Adipocyte (in vitro differentiated cells): ENCODE results near the gene CCNB1.
"Not testable (repeated sequence)": the region's sequence is repeated elsewhere in the genome, so short reads cannot be mapped to it uniquely, and the experiment has no call there.

Source experiments
- DNase-seq: peaks from one replicate; pipeline ENCODE4 v3.0.0-alpha.2; 2015; ENCODE audit warnings: low read depth
- H3K27me3 ChIP-seq: replicated peaks from 2 replicates; pipeline ENCODE4 v1.7.0; 2013; ENCODE audit warnings: mild to moderate bottlenecking, low read length, moderate library complexity; ENCODE audit not compliant: control insufficient read depth, insufficient read depth
- H3K36me3 ChIP-seq: 2 replicates; pipeline ENCODE4 v1.7.0; 2013; ENCODE audit warnings: low read length, mild to moderate bottlenecking, moderate library complexity; ENCODE audit not compliant: control insufficient read depth, insufficient read depth, severe bottlenecking
- H3K4me1 ChIP-seq: 2 replicates; pipeline ENCODE4 v1.7.0; 2013; ENCODE audit warnings: mild to moderate bottlenecking, low read length, moderate library complexity; ENCODE audit not compliant: control insufficient read depth, insufficient read depth
- H3K4me3 ChIP-seq: 2 replicates; pipeline ENCODE4 v1.7.0; 2013; ENCODE audit warnings: mild to moderate bottlenecking, low read length, moderate library complexity
- H3K9ac ChIP-seq: 2 replicates; pipeline ENCODE4 v1.7.0; 2013; ENCODE audit warnings: mild to moderate bottlenecking, low read length, moderate library complexity
- H3K9me3 ChIP-seq: 2 replicates; pipeline ENCODE4 v1.7.0; 2013; ENCODE audit warnings: mild to moderate bottlenecking, low read length, moderate library complexity; ENCODE audit not compliant: control insufficient read depth

The CCNB1 gene

DNA sequence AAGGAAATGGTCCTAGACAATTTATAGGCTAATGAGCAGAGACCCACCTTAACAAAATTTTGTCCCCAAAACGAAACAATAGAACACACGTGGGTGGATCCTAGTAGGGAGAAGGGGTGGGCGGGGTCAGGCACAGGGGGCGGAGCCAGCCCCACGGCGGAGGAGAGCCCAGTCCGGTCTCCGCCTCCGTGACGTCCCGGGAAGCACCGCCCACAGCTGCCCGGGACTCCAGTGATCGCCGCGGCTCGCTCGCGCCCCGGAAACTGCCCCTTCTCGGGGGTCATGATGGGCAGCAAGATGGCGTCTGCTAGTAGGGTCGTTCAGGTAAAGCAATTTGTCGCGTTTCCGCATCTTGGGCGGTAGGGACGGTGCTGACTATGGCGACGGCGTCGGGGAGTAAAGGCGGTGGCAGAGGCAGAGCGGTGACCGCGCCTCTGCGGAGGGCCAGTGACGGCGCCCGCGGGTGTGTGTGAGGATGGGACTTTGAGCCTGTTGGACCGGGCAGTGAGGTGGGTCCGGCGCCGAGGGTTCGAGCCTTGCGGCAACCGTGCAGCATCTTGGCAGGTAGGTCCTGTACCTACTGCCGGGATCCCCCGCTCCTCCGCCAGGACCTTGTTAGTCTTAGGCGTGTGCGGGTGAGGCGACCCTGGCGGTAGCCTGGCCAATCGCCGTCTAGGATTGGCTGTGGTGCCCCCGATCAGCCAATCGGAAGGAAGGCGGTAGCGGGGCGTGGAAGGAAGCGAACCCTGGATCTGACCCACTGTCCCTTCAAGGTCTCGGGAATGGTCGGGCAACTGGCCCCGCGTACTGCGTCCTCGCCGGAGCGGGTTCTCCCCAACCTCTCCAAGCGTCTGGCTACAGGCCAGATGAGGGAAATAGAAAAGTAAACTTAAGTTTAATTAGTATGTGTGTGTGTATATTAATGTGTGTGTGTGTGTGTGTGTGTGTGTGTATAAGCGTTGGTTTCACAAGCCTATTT, 50.9 kb downstream of the CCNB1 start:
- peaks cover 24% of the 10 kb centered on the region for H3K4me1 ChIP-seq
- H3K9ac ChIP-seq = peak overlapping the region; percentile 94
- no peaks in the 10 kb centered on the region for H3K36me3 ChIP-seq
- H3K9me3 ChIP-seq = no peaks in the 10 kb centered on the region
- no peaks in the 10 kb centered on the region for H3K27me3 ChIP-seq
- peak; percentile 98 for DNase-seq
- peak overlapping the region; percentile 98 for H3K4me3 ChIP-seq

DNA sequence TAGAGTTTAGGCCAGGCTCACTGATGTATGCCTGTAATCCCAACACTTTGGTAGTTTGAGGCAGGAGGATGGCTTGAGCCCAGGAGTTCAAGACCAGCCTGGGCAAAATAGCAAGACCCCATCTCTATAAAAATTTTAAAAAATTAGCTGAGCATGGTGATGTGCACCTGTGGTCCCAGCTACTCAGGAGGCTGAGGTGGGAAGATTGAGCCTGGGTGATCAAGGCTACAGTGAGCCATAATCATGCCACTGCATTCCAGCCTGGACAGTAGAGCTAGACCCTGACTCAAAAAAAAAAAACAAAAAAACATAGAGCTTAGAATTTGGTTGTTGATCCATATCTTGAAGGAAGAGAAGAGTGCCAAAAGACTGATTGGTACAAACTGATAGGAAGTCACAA, 53.0 kb downstream of the CCNB1 start:
- Histone ChIP-seq H3K9me3 (no peaks in the 10 kb centered on the region), H3K27me3 (no peaks in the 10 kb centered on the region), H3K36me3 (no peaks in the 10 kb centered on the region), H3K4me1 (peaks cover 19% of the 10 kb centered on the region), H3K4me3 (no peak overlapping the region), H3K9ac (no peak overlapping the region)
- DNase-seq = no peak

DNA sequence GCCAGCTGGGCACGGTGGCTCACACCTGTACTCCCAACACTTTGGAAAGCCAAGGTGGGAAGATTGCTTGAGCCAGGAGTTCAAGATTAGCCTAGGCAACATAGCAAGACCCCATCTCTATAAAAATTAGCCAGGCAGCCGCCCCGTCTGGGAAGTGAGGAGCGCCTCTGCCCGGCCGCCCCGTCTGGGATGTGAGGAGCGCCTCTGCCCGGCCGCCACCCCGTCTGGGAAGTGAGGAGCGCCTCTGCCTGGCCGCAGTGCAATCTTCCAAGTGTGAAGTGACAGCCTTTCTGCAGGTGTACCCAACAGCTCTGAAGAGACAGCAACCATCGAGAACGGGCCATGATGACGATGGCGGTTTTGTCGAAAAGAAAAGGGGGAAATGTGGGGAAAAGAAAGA, 53.4 kb downstream of the CCNB1 start:
- not testable (repeated sequence) for H3K9me3 ChIP-seq, H3K27me3 ChIP-seq, DNase-seq, H3K9ac ChIP-seq, H3K4me3 ChIP-seq, H3K36me3 ChIP-seq
- H3K4me1 ChIP-seq = peaks cover 19% of the 10 kb centered on the region

DNA sequence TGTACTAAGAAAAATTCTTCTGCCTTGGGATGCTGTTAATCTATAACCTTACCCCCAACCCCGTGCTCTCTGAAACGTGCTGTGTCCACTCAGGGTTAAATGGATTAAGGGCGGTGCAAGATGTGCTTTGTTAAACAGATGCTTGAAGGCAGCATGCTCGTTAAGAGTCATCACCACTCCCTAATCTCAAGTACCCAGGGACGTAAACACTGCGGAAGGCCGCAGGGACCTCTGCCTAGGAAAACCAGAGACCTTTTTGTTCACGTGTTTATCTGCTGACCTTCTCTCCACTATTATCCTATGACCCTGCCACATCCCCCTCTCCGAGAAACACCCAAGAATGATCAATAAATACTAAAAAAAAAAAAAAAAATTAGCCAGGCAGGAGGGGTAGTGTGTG, 53.9 kb downstream of the CCNB1 start:
- H3K27me3 ChIP-seq, H3K36me3 ChIP-seq, H3K9me3 ChIP-seq, H3K9ac ChIP-seq, H3K4me3 ChIP-seq, DNase-seq: not testable (repeated sequence)
- H3K4me1 ChIP-seq = peaks cover 19% of the 10 kb centered on the region

DNA sequence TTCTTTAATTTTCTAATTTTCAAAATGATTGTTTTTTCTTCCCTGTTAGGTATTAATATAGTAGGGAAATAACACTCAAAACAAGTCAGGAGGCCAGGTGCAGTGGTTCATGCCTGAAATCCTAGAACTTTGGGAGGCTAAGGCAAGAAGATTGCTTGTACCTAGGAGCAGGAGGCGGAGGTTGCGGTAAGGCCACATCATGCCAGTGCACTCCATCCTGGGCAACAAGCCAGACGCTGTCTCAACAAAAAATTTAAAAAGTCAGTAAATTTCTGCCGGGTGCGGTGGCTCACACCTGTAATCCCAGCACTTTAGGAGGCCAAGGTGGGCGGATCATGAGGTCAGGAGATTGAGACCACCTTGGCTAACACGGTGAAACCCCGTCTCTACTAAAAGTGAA, 57.6 kb downstream of the CCNB1 start:
- H3K36me3 ChIP-seq = peaks cover 19% of the 10 kb centered on the region
- no peak overlapping the region for H3K4me3 ChIP-seq
- H3K9ac ChIP-seq = no peak overlapping the region
- DNase-seq = no peak
- H3K27me3 ChIP-seq = no peaks in the 10 kb centered on the region
- no peaks in the 10 kb centered on the region for H3K9me3 ChIP-seq
- peaks cover 5% of the 10 kb centered on the region for H3K4me1 ChIP-seq

DNA sequence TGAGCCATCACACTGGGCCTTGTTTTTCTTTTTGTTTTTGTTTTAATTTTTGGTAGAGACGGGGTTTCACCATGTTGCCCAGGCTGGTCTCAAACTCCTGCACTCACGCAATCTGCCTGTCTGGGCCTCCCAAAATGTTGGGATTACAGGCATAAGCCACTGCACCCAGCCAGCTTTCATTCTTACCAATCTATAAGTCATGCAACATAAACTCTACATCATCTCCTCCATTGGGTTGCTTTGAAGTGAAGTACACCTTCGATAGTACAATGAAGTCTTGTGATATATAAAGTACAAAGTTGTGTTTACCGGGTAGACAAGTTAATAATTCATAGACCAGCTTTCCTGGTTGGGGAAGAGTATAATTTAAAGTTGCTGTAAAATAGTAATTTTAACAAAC, 58.9 kb downstream of the CCNB1 start:
- H3K4me3 ChIP-seq = no peak overlapping the region
- DNase-seq = no peak
- H3K9me3 ChIP-seq = no peaks in the 10 kb centered on the region
- no peak overlapping the region for H3K9ac ChIP-seq
- no peaks in the 10 kb centered on the region for H3K27me3 ChIP-seq
- peaks cover 5% of the 10 kb centered on the region for H3K4me1 ChIP-seq
- H3K36me3 ChIP-seq = peaks cover 30% of the 10 kb centered on the region
